HEK293 (cell line): ENCODE measurements around the gene SGF29.
"Not testable (repeated sequence)": the region's sequence is repeated elsewhere in the genome, so short reads cannot be mapped to it uniquely, and the experiment has no call there.

Source experiments
- CTCF ChIP-seq: fragments of 450-650 bp; formaldehyde crosslinking; IDR thresholded peaks from 2 replicates; pipeline ENCODE4 v1.5.1; 2016; ENCODE audit warnings: missing biosample characterization, missing genetic modification characterization
- KLF17 ChIP-seq: fragments of 450-650 bp; formaldehyde crosslinking; IDR thresholded peaks from 2 replicates; pipeline ENCODE4 v1.5.1; 2016; ENCODE audit warnings: missing biosample characterization, missing genetic modification characterization
- KLF8 ChIP-seq: fragments of 450-650 bp; formaldehyde crosslinking; IDR thresholded peaks from 2 replicates; pipeline ENCODE4 v1.5.1; 2016; ENCODE audit warnings: missing biosample characterization, missing genetic modification characterization
- SETDB1 ChIP-seq: IDR thresholded peaks from one replicate; pipeline ENCODE4 v1.6.1; 2017; ENCODE audit warnings: mild to moderate bottlenecking, low read length, moderate library complexity, mixed read lengths; ENCODE audit not compliant: insufficient read length
- ZNF10 ChIP-seq: fragments of 450-650 bp; formaldehyde crosslinking; IDR thresholded peaks from 2 replicates; pipeline ENCODE4 v1.5.1; 2017; ENCODE audit warnings: missing biosample characterization, missing genetic modification characterization
- ZNF157 ChIP-seq: fragments of 450-650 bp; formaldehyde crosslinking; IDR thresholded peaks from 2 replicates; pipeline ENCODE4 v1.5.1; 2016; ENCODE audit warnings: missing biosample characterization, missing genetic modification characterization
- ZNF280D ChIP-seq: fragments of 450-650 bp; formaldehyde crosslinking; IDR thresholded peaks from 2 replicates; pipeline ENCODE4 v1.5.1; 2016; ENCODE audit warnings: missing biosample characterization, missing genetic modification characterization
- ZSCAN4 ChIP-seq: fragments of 450-650 bp; formaldehyde crosslinking; IDR thresholded peaks from 2 replicates; pipeline ENCODE4 v1.5.1; 2017; ENCODE audit warnings: missing biosample characterization, missing genetic modification characterization

GRCh38 chr16:28637765-28638164, 84.0 kb downstream of the SGF29 start, which contains the start of gene NPIPB8:
- not testable (repeated sequence) for TF ChIP-seq CTCF (tag by site-specific recombination); ZNF280D (tag by site-specific recombination); ZSCAN4 (tag by site-specific recombination); ZNF157; KLF8 (tag by site-specific recombination); SETDB1; ZNF10 (tag by site-specific recombination); KLF17
